Retina (tissue), 1 donor: Measurements from ENCODE around the gene GPX2.

Experiments
- DNase-seq: peaks from one replicate; pipeline ENCODE4 v3.0.0-alpha.2; 2016

The GPX2 gene

GRCh38 chr14:64912261-64912660, 30.3 kb downstream of the GPX2 start:
- no peak for DNase-seq

GRCh38 chr14:64910847-64911495, 31.6 kb downstream of the GPX2 start:
- DNase-seq = no peak

GRCh38 chr14:64906022-64906421, 36.5 kb downstream of the GPX2 start:
- DNase-seq = no peak

GRCh38 chr14:64899958-64900357, 42.6 kb downstream of the GPX2 start:
- no peak for DNase-seq

- DNase-seq = peak; percentile 36
Measured at GRCh38 chr14:64891839-64892375, 50.6 kb downstream of the GPX2 start.

GRCh38 chr14:64891173-64891838, 51.2 kb downstream of the GPX2 start:
- no peak for DNase-seq

GRCh38 chr14:64889352-64889751, 53.2 kb downstream of the GPX2 start:
- DNase-seq = no peak
